Glomerular endothelial cell (primary cell): Measurements from ENCODE around the gene OR8D2. TPM values are rescaled to one million over a fixed set of nuclear protein-coding genes. Genes with fewer than 3 reads are reported as not detected.

Source experiments
- DNase-seq: peaks from one replicate; pipeline ENCODE4 v3.0.0-alpha.2; 2011; ENCODE audit warnings: low read depth, low spot score; ENCODE audit errors: extremely low read depth
- total RNA-seq: library from RNA; depleted of rRNA; stranded (reverse); fragments of >200 nt; gene quantifications from 2 replicates; pipeline ENCODE4 v1.2.3, GENCODE V29; 2015

OR8D2 gene, protein sequence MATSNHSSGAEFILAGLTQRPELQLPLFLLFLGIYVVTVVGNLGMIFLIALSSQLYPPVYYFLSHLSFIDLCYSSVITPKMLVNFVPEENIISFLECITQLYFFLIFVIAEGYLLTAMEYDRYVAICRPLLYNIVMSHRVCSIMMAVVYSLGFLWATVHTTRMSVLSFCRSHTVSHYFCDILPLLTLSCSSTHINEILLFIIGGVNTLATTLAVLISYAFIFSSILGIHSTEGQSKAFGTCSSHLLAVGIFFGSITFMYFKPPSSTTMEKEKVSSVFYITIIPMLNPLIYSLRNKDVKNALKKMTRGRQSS
- total RNA-seq = not detected in 2 replicates

DNA sequence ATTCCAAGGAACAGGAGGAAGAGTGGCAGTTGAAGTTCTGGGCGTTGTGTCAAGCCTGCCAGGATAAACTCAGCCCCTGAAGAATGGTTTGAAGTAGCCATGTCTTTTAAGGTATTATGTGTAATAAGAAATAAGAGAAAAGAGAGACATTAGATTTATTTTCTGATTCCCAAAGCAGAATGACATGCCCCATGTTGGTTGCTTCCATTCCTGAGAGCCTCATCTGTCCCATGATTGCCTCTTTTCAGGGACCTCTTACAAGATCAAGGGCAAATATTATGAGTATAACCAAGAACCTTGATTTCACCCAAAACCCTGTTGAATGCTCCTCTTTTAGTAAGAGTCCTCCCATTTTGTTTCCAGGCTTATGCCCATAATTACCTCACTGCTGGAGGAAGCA, at the start of gene OR8D2:
TSS of gene OR8D2 (minus strand) at position 101 of the 400 bp plus-strand sequence. CDS start at position 101, 0 bp downstream.
- DNase-seq = no peak

DNA sequence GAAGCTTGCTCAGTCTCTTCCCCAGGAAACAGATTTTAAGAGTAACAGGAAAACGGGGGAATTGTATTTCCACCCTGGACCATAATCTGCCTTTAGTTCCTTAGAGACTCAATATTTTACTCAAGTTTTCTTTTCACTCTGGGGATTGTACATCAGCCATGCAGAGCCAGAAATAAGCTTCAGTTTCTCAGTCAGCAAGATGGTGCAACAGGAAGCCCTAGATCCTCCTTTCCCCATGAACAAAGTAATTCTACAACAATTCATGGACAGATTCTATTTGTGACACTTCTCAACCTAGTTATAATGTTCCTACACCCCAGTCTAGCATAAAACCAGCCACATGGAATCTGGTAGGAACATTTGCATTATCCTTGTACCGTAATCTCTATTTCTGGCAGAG, 39.6 kb upstream of the OR8D2 start:
- DNase-seq = no peak

DNA sequence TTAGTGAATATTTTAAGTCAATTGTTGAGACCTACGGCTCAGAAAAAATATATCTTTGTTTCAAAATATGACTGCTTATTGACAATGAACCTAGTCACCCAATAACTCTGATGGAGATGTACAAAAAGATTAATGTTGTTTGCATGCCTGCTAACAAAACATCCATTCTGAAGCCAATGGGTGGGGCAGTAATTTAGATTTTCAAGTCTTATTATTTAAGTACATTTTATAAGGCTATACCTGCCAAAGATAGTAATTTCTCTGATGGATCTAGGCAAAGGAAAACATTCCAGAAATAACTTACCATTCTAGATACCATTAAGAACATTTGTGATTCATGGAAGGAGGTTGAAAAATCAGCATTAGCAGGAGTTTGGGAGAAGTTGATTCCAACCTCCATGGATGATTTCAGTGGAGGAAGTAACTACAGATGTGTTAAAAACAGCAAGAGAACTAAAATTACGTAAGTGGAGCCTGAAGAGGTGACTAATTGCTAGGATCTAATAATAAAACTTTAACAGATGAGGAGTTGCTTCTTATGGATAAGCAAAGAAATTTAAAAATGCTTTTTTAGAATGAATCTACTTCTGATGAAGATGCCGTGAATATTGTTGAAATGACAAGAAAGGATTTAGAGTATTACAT, 26.4 kb upstream of the OR8D2 start:
- no peak for DNase-seq

DNA sequence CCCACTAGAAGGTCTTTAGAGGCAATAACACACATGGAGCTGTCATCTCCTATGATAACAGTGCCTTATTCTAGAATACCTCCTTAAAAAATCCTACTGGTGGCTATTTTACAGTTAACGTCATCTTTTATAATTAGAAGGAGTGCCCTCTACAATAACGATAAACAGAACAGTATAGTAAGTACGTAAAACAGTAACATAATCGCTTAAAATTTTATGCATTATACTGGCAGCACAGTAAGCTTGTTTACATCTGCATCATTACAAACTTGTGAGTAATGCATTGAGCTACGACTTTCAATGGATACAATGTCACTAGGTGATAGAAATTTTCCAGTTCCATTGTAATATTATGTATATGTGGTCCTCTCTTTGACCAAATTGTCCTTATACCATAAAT, 24.3 kb upstream of the OR8D2 start:
- DNase-seq = no peak

DNA sequence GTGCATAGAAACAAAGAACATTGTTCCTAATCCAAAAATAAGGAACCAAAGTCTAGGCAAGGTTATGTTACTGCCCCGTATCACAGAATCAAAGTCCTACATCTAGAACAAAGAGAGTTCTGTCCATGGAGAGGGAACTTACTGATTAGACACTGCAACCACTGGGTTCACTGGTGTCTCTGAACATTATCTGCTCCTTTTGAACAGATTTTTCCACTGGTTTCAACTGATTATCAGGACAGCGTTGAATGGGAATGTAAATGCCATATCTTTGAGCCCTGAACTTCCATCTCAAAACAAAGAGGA, 20.1 kb upstream of the OR8D2 start:
- no peak for DNase-seq

DNA sequence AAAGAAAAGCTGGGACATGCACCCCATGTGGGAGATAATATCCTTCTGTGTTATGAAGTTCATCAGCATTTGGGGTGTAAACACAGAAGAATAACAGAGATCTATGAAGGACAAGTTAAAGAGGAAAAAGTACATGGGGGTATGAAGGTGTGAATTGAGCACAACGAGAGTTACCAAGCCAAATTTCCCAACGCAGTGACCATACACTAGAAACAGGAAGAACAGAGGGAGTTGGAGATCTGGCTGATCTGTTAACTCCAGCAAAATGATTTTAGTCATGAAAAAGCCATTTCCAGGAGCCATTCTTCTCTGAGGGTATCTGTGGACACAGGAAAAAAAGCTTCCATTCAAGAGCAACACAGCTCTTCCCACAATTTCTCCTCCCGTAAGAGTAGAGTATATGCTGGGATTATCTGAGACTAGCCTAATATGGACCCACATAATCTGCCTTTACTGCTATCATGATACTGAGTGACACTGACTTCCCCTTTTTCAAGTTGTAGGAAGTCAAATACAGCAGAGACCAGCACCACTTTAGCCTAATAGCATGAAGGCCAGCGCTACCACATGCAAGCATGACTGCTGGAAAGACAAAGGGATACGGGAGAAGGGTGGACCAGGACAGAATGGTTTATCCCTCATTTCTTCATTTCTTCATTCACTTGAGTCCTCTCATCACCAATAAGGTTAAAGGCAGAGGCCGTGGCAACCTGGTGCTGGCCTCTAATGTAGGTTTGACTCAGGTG, 19.6 kb upstream of the OR8D2 start:
- no peak for DNase-seq

DNA sequence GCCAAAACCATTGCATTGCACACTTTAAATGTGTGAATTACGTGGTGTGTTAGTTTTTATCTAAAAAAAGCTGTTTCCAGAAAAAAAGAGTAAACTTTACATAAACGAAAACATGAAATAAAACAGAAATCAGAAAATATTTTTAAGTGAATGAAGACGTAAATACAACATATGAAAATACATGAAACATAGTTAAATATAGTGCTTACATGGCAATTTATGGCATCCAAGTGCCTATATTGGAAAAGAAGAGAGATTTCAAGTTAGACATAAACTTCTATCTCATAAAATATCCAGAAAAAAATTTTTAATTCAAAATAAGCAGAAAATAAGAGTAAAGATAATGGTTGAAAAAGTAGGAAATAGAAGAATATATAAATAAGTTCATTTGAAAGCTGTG, 11.9 kb upstream of the OR8D2 start:
- no peak for DNase-seq

DNA sequence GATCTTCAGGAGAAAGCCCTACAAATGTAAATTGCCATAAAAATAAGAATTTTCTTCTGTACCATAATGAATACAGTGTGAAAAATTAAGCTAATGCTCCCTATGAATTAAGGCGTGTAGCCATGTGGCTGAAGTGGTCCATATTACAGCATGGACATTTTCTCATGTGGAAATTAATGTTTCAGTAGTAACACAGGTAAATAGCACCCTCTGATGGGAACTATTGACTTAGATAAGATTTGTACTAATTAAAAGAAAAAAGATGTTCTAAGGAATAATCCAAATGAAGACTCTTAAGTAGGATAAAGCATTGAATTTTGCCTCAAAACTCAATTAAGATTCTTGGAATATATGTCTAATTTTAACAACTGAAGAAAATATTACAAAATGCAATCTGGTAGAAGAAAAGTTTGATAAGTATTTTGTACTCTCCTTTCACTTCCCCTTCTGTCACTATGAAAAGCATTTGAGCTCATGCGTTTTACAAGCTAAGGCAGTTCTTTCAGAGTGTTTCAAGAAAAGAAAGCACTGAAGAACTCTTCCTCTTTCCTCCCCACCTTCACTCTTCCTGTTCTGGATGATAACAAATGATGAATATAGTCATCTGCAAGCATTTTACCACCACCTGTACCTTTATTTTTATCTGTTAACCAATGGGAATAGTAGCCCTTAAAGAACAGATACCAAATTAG, 9.9 kb upstream of the OR8D2 start:
- no peak for DNase-seq

DNA sequence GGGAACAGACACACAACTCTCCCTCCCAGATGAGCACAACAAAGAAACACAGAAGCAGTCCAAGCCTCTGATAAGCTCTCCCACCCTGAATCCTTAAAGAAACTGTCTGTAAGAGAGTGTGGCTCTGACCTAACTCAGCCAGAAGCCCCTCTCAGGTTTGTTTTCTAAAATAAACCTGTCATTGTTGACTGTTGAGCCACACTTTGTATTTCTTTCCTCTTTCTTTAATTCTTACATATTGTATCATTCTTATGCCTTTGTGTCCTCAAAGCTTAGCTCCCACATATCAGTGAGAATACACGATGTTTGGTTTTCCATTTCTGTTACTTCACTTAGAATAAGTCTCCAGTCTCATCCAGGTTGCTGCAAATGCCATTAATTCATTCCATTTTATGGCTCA, 7.8 kb upstream of the OR8D2 start:
- DNase-seq = no peak

DNA sequence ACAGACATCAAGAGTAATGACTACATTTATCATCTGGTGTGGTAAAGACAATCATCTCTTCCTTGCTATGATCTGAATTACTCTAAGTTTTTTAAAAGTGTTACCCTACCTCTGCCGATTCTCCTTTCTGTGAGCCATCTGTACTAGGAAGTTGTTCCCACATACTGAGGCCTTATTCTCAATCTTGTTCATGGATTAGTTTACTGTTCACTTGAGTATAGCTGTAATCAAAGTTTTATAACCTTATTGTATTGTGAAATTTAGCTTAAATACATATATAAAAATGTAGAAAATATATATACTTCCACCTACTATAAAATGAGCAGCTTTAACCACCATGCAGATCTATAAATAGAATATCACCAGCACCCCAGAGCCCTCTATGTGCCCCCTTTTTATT, 2.4 kb upstream of the OR8D2 start:
- no peak for DNase-seq

DNA sequence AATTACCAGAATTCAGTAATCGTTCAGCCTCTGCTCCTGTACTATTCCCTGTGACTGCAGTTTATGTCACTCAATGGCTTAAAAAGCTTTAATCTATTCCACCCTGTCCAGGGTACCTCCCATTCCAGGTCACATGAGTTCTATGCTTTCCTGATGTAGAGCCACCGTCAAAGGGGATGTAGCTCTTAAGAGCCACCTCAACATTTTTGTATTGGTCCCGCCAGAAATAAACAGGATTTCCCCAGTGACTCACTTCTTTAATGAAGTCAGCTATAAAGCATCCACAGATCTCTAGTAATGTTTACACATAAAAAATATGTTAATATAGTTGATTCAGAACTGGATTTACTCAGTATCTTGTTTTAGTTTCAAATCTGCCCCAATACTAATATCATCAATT, 4.9 kb downstream of the OR8D2 start:
- peak; percentile 58 for DNase-seq

DNA sequence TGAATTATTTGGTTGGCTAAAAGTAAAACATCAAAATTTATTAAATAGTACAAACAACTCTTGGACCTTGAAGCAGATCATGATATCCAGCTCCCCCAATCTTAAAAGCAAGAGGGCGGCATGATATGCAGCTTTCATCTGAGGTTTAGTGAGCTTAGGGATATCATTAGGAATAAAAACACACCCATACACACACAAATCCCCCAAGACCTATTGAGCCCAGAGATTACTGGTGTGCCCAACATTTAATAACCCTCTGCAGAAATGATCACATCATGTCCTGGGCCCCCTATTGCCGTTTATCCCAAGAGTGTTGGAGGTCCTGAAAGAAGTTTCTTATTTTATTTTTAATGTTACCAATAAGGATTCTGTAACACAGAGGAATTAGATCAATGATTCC, 6.1 kb downstream of the OR8D2 start, which contains the start of gene OR8D1:
TSS of gene OR8D1 (minus strand) at position 101 of the 400 bp plus-strand sequence. CDS start 3,183 bp downstream, outside the sequence.
- DNase-seq = no peak

DNA sequence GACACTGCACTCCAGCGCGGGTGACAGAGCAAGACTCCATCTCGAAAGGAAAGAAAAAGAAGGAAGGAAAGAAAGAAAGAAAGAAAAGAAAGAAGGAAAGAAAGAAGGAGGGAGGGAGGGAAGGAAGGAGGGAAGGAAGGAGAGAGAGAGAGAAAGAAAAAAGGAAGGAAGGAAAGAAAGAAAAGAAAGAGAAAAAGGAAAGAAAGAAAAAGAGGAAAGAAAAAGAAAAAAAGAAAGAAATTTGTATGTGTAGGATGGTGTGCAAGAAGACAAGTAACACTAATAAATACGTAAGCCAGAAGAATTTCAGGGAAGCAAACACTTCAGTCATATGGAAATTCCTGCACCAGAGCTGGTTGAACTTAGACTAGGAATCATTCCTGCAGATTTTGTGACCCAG, 6.9 kb downstream of the OR8D2 start:
- DNase-seq = no peak

DNA sequence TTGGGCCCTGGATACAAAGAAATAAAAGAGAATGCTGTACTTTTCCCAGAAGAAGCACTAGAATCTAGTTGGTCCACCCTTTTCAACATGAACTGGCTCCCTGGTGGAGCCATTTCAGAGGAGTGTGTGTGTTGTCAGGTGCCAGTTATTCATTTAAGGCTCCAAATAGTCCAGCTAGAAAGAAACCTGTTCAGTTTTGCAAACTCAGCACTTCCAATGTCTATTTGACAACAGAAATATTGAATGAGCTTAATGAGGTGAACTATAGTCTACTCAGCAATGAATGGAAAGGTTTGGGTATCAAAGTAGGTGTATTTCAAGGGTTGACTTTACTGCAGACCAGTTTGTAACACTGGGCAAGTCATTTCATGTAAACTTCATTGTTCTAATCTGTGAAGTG, 8.3 kb downstream of the OR8D2 start:
- DNase-seq = no peak

DNA sequence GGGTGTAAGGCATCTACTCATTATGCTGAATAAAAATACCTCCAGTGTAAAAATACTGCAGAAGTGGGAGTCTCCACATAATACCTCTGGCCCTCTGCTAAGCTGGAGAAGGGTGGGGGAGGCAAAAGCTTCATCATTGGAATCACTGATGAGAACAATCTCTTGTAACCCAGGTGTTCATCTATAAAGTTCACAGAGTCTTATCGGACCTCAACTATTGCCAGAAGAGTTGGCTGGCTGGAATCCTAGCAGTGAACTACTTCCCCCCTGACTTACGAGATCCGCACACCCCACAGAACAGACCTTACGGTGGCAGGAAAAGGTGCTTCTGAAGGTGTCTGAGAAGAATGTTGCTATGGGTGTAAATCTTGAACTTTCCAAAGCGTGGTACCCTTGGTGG, 8.7 kb downstream of the OR8D2 start:
- no peak for DNase-seq

DNA sequence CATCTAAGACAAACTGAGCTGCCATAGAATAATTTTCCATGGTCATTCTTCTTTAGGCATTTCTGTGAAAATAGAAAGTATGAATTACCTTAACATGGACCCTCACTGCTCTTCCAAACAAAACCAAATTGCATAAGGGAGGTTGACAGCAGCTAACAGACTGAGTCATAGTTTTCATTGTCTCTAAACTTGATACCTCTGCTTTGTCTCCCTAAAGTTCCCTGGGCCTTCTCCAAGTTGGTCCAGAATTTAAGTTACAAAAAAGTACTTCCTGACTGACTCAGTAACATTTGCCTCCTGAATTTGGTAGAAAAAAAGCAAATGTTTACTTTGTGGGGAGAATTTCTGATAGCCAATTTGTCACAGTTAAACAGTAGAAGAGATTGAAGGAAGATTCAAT, 9.3 kb downstream of the OR8D2 start:
- DNase-seq = no peak

DNA sequence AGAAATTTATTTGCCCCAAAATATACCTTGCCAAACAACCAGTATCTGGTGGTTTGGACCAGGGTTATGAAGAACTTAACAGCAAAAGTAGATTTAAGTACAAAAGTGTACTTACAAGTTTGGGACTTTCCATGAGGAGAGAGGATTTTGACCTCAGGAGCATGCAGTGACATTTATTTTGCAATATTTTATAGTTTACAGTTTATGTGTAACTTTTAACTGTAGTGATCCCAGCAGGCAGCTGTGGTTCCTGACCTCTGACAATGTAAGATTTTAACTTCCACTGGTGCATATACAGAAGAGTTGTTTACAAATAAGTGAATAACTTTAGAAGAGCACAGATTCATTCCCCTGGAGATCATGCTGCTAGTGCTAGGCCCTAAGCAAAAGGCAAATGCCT, 12.9 kb downstream of the OR8D2 start:
- DNase-seq = no peak

DNA sequence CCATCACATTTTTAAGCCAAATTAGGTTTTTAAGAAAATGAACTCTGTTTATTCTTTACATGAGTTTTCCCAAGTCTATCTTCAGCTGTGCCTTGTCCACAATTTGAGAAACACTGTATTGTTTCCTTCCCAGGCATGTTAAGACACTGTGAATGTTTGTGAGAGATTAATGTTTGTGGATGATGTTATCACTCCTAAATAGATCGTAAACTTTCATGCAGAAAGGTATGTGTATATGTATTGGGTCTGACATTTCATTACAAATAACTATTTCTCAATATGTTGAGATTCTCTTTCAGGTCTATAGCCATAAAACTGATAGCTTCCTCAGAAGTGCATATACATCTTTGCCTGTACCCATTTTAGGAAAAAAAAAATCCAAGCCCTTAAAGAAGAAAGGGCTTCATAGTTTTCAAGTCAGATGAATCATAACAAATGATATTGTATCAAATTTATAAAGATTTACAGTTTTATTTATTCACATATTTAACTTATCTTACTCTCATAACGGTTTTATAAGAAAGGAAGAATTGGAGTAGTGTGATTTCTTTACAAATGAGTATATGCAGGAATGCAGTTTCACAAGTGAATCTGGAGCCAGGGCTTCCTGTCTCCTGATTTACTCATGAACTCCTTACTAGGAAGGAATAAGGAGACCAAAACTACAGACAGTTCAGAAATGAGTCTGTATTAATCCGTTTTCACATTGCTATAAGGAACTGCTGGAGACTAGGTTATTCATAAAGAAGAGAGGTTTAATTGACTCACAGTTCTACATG, 17.5 kb downstream of the OR8D2 start:
- no peak for DNase-seq

DNA sequence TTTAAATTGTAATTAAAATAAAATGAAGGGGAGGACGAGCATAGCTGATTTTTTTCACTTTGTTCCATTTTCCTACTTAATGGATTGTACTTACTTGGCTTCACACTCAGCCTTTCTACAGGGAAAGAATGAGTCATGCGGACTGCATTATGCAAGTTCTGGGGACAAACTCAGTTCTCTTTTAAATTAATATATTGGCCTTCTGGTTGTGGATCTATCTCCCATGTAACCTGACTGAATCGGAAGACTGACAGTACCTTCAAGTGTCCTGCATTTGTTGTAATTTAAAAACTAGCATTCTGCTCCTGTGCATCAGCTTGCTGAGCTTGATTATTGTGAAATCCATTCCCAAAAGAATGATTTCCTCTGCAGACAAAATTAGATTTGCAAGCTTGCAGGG, 18.4 kb downstream of the OR8D2 start:
- no peak for DNase-seq

DNA sequence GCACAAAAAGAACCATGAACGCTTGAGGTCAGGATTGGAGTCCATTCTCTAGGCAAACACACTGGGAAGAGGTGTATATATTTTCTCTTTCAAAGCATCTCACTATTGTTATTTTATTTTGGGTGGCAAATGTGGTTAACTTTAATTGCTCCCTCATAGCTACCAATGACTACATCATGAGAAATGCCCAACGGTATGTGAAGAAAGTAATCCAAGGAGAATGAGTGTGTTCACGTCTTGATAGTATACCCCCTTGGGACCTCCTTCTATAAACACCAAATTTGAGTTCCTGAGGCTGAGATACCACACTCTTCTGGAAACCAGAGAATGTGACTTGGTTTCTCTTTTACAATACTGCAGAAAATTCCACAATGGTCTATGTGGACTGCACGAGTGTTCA, 22.1 kb downstream of the OR8D2 start:
- DNase-seq = no peak

DNA sequence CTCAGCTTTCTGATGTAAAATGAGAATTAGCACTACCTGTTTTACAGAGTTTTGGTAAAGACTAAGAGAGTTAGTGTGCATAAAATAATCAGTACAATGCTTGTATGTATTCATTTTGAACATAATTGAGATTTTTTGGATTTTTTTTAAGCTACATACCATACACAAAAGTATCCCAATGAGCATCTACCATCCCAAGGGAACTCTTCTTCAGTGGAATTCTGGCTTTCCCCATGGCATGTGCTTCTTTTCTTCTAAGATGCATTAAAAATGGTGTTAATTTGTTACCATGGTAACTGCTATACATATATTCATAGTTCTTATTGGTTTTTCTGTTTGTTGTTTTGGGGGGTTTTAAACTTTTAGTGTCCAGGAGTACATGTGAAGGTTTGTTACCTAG, 24.0 kb downstream of the OR8D2 start:
- no peak for DNase-seq
